ENCODE results near the gene B3GALT5. TPM values are rescaled to one million over a fixed set of nuclear protein-coding genes. Genes with fewer than 3 reads are reported as not detected.

The B3GALT5 gene
- total and polyA plus RNA-seq, 7 donors = under 0.01 to 1.0 (median 0.06) TPM; not detected in 2

DNA sequence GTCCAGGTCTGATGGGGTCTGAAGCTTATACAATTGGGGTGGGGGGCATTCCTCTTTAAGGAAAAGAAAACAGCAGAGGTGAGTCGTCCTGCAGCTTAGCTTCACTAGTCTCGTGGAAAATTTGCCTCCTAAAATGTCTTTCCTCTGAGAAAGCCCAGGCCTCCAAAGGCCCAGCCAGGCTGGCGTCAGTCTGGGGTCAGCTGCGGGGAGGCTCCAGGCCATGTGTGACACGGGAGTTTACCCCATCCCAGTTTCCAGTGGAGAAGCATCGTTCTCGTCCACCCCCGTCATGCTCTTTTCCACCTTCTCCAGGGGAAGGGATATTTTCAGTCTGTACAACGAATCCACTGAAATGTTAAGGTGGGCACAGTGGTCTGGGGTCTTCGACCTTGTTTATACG is 42.8 kb downstream of the B3GALT5 start:
- no peaks in the 10 kb centered on the region for H3K4me1 ChIP-seq
- DNase-seq (no peak), ATAC-seq (no peak)
- no peaks in the 10 kb centered on the region for H3K36me3 ChIP-seq (ENCODE audit: insufficient read depth in 1 of 2, low read depth in 1 of 2)
- intact Hi-C loops (cut with DNase I) = no loop called here
- H3K27me3 ChIP-seq (ENCODE audit: insufficient read depth in 3 of 3, low read length in 2 of 3) = peaks cover 0 to 4% (median 2%) of the 10 kb centered on the region in 3 donors
- H3K9me3 ChIP-seq = peaks cover 8% of the 10 kb centered on the region
- 85 to 88% (median 86%) methylated on average over 11 of the region's 11 CpGs for WGBS, 3 donors
- H3K27ac ChIP-seq = no peak overlapping the region
- H3K4me3 ChIP-seq = no peak overlapping the region
- TF ChIP-seq, protein P1, sequence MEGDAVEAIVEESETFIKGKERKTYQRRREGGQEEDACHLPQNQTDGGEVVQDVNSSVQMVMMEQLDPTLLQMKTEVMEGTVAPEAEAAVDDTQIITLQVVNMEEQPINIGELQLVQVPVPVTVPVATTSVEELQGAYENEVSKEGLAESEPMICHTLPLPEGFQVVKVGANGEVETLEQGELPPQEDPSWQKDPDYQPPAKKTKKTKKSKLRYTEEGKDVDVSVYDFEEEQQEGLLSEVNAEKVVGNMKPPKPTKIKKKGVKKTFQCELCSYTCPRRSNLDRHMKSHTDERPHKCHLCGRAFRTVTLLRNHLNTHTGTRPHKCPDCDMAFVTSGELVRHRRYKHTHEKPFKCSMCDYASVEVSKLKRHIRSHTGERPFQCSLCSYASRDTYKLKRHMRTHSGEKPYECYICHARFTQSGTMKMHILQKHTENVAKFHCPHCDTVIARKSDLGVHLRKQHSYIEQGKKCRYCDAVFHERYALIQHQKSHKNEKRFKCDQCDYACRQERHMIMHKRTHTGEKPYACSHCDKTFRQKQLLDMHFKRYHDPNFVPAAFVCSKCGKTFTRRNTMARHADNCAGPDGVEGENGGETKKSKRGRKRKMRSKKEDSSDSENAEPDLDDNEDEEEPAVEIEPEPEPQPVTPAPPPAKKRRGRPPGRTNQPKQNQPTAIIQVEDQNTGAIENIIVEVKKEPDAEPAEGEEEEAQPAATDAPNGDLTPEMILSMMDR (IDR thresholded peaks at IDR 0.05) = no peak

DNA sequence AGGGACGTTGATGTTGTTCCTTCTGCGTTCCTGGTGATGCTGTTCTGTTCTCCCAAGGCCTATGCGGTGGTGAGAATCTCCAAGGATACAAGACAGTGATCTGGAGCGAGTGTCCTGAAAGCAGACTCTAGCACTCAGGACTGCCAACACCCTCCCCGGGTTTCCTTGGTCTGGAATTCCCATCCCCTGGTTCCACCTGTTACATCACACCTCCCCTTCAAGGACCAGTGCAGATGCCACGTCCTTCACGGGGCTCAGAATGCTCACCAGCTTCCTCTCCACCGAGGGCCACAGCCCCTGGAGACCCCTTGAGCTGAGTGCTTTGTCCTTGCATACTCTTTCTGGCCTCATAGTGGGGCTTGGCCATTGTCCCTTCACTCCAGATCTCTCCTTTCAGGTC is 43.5 kb downstream of the B3GALT5 start:
- Histone ChIP-seq H3K27ac (no peak overlapping the region), H3K4me3 (no peak overlapping the region), H3K4me1 (no peaks in the 10 kb centered on the region), H3K36me3 (ENCODE audit: insufficient read depth in 1 of 2, low read depth in 1 of 2) (no peaks in the 10 kb centered on the region), H3K9me3 (peaks cover 8% of the 10 kb centered on the region), H3K27me3 (ENCODE audit: insufficient read depth in 3 of 3, low read length in 2 of 3) (peaks cover 0 to 4% (median 4%) of the 10 kb centered on the region in 3 donors)
- 63 to 80% (median 74%) methylated on average over 8 of the region's 8 CpGs for WGBS, 3 donors
- TF ChIP-seq, protein P1 (IDR thresholded peaks at IDR 0.05) = no peak
- intact Hi-C loops (cut with DNase I) = no loop called here
- no peak for DNase-seq
- no peak for ATAC-seq

DNA sequence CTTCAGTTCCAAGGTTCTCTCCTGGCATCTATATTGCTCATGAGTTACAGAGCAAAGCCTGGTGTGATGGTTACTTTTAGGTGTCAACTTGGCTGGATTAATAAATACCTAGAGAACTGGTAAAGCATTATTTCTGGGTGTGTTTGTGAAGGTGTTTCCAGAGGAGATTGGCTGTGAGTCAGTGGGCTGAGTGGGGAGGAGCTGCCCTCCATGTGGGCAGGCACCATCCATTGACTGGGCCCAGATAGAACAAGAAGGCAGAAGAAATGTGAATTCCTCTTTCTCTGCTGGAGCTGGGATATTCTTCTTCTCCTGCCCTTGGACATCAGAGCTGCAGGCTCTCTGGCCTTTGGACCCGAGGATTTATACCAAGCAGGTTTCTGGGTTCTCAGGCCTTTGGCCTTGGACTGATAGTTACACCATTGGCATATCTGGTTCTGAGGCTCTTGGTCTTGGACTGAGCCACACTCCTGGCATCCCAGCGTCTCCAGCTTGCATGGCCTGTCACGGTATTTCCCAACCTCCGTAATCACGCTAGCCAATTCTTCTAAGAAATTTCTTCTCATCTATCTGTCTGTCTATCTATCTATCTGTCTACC is 44.5 kb downstream of the B3GALT5 start:
- no peak overlapping the region for H3K4me3 ChIP-seq
- 60 to 81% (median 67%) methylated on average over 5 of the region's 5 CpGs for WGBS, 3 donors
- H3K4me1 ChIP-seq = no peaks in the 10 kb centered on the region
- peaks cover 0 to 8% (median 4%) of the 10 kb centered on the region in 3 donors for H3K27me3 ChIP-seq (ENCODE audit: insufficient read depth in 3 of 3, low read length in 2 of 3)
- H3K27ac ChIP-seq = no peak overlapping the region
- ATAC-seq (no peak), DNase-seq (no peak)
- TF ChIP-seq, protein P1 (IDR thresholded peaks at IDR 0.05) = no peak
- H3K9me3 ChIP-seq = peaks cover 8% of the 10 kb centered on the region
- intact Hi-C loops (cut with DNase I) = no loop called here
- no peaks in the 10 kb centered on the region for H3K36me3 ChIP-seq (ENCODE audit: insufficient read depth in 1 of 2, low read depth in 1 of 2)

DNA sequence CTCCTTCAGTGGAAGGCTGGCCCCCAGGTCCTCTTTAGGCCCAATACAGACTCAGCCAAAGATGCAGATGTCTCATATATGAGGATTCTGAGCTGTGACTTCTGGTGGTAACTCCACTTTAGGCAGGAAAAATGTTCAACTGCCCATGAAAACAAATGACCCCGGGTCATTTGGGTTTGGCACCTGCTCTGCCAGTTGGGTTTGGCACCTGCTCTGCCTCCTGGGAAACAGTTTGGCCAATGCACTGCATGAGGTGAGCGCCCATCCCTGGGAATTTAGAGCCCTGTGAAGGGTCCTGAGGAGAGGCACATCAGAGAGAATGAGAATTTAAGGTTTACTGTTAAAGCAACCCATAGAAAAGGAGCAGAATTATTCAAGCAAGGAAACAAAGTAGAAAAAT is 45.3 kb downstream of the B3GALT5 start:
- Histone ChIP-seq H3K4me3 (no peak overlapping the region), H3K36me3 (ENCODE audit: insufficient read depth in 1 of 2, low read depth in 1 of 2) (no peaks in the 10 kb centered on the region), H3K27me3 (ENCODE audit: insufficient read depth in 3 of 3, low read length in 2 of 3) (peaks cover 0 to 8% (median 4%) of the 10 kb centered on the region in 3 donors), H3K4me1 (no peaks in the 10 kb centered on the region), H3K27ac (no peak overlapping the region), H3K9me3 (peaks cover 8% of the 10 kb centered on the region)
- intact Hi-C loops (cut with DNase I) = no loop called here
- DNase-seq (no peak), ATAC-seq (no peak)
- TF ChIP-seq, protein P1 (IDR thresholded peaks at IDR 0.05) = no peak
- 38 to 60% (median 45%) methylated on average over 2 of the region's 2 CpGs for WGBS, 3 donors

Data from psoas muscle (tissue), 8 donors.